AG04449 (cell line): Measurements from ENCODE around the gene ACSL3.

Source experiments
- CTCF ChIA-PET: fragments of 350-600 bp; formaldehyde crosslinking; extraction: SDS; loops from one replicate; lab custom pipeline; 2021; ENCODE audit warnings: antibody characterized with exemption; lab: Yijun Ruan, JAX
- POLR2A ChIA-PET: fragments of 400-600, 350-600 bp; formaldehyde crosslinking; extraction: SDS; loops from one replicate; lab custom pipeline; 2020; ENCODE audit warnings: antibody characterized with exemption, inconsistent platforms; lab: Yijun Ruan, JAX
- DNase-seq: peaks from one replicate; pipeline ENCODE4 v3.0.0-alpha.2; 2010; ENCODE audit warnings: low read depth, low spot score
- H3K4me3 ChIP-seq: 2 replicates; pipeline ENCODE4 v1.5.1; 2011; ENCODE audit warnings: low read depth, mild to moderate bottlenecking, control low read depth, low read length
- TF ChIP-seq, protein P1 (sequence below): IDR thresholded peaks from one replicate; pipeline ENCODE4 v1.5.1; 2011; ENCODE audit warnings: mild to moderate bottlenecking, moderate library complexity, low read length, control low read depth, inconsistent platforms; ENCODE audit not compliant: insufficient read depth; ENCODE audit errors: missing control alignments

ACSL3 gene

DNA sequence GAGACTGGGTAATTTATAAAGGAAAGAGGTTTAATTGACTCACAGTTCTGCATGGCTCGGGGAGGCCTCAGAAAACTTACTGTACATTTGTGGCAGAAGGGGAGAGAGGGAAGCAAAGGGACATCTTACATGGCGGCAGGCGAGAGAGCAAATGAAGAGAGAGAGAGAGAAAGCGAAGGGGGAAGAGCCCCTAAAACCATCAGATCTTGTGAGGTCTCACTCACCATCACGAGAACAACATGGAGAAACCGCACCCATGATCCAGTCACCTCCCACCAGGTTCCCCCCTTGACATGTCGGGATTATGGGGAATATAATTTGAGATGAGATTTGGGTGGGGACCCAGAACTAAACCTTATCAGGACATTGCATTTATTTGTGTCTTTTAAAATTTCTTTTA, 75.9 kb downstream of the ACSL3 start:
- no peak overlapping the region for H3K4me3 ChIP-seq
- ChIA-PET CTCF (no interaction called here), POLR2A (no interaction called here)
- TF ChIP-seq, protein P1, sequence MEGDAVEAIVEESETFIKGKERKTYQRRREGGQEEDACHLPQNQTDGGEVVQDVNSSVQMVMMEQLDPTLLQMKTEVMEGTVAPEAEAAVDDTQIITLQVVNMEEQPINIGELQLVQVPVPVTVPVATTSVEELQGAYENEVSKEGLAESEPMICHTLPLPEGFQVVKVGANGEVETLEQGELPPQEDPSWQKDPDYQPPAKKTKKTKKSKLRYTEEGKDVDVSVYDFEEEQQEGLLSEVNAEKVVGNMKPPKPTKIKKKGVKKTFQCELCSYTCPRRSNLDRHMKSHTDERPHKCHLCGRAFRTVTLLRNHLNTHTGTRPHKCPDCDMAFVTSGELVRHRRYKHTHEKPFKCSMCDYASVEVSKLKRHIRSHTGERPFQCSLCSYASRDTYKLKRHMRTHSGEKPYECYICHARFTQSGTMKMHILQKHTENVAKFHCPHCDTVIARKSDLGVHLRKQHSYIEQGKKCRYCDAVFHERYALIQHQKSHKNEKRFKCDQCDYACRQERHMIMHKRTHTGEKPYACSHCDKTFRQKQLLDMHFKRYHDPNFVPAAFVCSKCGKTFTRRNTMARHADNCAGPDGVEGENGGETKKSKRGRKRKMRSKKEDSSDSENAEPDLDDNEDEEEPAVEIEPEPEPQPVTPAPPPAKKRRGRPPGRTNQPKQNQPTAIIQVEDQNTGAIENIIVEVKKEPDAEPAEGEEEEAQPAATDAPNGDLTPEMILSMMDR: no peak
- no peak for DNase-seq

GRCh38 chr2:222938327-222938726, 77.5 kb downstream of the ACSL3 start:
- no peak for DNase-seq
- TF ChIP-seq, protein P1: no peak
- CTCF ChIA-PET: interaction anchor here (1.0 to 5.8 kb wide), 22 partner anchors 8 to 860 kb away, joined by 3 to 54 read pairs (median 11); no protein-coding TSS in a partner anchor
- POLR2A ChIA-PET: no interaction called here
- no peak overlapping the region for H3K4me3 ChIP-seq

DNA sequence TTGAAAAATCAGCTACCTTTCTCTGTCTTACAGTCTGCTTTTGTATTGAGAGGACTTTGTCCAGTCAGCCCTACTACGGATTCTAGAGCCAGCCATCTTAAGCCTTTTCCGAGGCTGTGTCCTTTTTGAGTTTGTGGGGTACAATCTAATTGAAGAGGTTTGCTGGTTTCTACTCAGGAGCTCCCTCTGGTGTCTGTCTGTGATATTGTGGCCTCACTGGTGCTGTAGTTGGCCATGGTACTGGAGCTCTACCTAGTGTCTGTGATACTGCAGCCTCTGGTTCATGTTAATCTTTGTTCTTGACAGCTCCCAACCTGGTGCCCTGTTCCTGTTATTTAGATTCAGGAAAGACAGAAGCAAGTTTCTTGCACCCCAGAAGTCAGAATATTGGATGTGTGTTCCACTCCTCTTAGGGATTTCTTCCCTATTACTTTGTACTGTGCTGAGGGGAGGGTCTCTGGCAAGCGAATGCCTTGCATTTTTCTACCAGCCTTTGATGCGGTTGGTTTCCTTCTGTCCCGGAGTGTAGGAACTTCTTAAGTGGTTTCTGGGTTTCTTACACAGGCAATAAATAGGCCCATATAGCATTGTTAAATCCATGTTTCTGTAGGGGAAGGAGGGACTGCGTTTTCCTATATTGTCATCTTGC, 78.5 kb downstream of the ACSL3 start:
- no peak for DNase-seq
- CTCF ChIA-PET: interaction anchor here (0.6 to 5.8 kb wide), 37 partner anchors 9 to 914 kb away, joined by 3 to 54 read pairs (median 4); no protein-coding TSS in a partner anchor

GRCh38 chr2:222939979-222940378, 79.1 kb downstream of the ACSL3 start:
- H3K4me3 ChIP-seq: no peak overlapping the region
- no peak for DNase-seq
- ChIA-PET CTCF (interaction anchor here (1.0 to 5.8 kb wide), 20 partner anchors 8 to 915 kb away, joined by 3 to 54 read pairs (median 10); no protein-coding TSS in a partner anchor), POLR2A (no interaction called here)
- TF ChIP-seq, protein P1: no peak

More for the DNA sequence above, 78.5 kb downstream of the ACSL3 start:
- no peak overlapping the region for H3K4me3 ChIP-seq
- POLR2A ChIA-PET: no interaction called here
- TF ChIP-seq, protein P1: peak; percentile 72

- ChIA-PET POLR2A (no interaction called here), CTCF (interaction anchor here (1.0 to 5.8 kb wide), 7 partner anchors 8 to 856 kb away, joined by 3 to 54 read pairs (median 23); no protein-coding TSS in a partner anchor)
- no peak for DNase-seq
Observed at GRCh38 chr2:222941510-222942032, 80.7 kb downstream of the ACSL3 start.

More at GRCh38 chr2:222941510-222942032, 80.7 kb downstream of the ACSL3 start:
- TF ChIP-seq, protein P1: no peak
- no peak overlapping the region for H3K4me3 ChIP-seq
